CD4-positive, alpha-beta T cell treated with Interleukin-21 for 1 hour (primary cell): ENCODE data around the gene PKN2.
"Not testable (repeated sequence)": the region's sequence is repeated elsewhere in the genome, so short reads cannot be mapped to it uniquely, and the experiment has no call there.

ENCODE experiments used
- DNase-seq: peaks from one replicate; pipeline ENCODE4 v3.0.0-alpha.2; 2020

The PKN2 gene

DNA sequence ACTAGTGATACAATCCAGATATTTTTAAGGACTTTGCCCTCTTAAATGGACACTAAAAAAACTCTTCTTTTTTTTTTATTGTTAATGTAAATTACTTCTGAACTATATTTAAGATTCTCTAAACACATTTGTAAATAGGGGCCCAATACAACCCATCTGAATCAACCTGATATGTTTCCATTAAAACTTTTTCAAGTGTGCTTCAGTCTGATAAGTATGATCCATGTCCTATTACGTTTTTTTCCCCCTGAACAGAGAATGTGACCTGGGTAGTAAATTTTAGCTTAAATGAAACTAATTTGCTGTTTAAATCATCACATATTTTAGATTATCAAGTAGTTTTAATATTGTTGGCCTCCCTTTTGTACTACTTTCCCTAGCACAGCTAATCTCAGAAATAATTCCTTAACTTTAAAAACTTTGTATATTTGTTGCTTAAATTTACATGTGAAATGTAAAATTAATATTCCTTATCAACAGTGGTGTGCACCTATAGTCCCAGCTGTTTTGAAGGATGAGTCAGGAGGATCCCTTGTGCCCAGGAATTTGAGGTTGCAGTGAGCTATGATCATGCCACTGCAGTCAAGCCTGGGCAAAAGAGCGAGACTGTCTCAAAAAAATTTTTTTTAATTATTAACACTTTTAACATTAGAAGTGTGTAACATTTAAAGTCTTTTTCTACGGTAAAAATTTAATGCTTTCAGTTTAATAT lies 3.0 kb upstream of the PKN2 start:
- no peak for DNase-seq

DNA sequence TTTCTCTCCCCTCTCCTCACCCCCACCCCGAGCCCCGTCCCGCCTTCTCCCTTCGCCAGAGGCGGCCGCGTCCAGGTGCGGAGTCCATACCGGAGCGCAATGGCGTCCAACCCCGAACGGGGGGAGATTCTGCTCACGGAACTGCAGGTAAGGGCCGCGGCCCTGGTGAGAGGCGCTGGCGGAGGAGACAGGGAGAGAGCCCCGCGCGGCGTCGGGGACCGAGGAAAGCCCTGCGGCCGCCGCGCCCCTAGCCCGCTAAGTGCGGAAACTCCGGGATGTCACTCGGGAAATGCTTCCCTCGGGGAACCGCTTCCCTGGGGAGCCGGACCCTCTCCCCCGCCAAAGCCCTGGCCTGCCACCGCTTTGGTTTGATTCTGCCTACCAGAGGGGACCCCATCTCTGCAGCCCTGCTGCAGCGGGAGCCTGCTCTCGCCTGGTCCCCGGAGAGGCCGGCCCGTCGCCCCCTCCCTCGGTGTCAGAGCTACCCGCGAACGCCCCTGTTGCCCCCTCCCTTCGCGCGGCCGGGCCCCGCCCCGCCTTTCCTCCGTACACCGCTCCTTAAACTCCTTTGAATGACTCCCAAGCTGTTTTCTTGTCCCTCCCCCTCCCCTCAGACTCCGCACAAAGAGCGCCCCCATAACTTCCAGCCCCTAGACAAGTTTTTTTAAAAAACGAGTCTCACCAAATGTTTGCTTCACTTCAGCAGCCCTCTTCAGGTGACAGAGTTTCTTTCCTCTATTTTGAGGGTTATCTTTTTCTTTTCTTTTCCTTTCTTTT lies 597 bp downstream of the PKN2 start:
- peak; percentile 56 for DNase-seq

DNA sequence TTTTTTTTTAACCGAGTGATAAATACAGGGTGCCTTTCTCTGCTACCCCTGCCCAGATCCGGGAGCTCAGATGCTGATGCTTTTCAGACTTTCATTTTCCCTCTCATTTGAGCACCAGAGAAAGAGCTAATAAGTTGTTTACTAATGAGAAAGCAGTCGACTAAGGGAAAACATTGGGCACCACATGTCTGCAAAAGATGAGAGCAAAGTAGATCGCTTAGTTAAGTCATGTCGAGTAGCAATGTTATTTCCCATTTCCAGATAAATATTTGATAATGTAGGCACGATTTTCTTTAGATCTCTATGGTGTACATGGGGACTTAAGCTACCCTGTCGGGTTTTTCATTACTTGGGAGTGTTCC lies 1.2 kb downstream of the PKN2 start:
- no peak for DNase-seq

DNA sequence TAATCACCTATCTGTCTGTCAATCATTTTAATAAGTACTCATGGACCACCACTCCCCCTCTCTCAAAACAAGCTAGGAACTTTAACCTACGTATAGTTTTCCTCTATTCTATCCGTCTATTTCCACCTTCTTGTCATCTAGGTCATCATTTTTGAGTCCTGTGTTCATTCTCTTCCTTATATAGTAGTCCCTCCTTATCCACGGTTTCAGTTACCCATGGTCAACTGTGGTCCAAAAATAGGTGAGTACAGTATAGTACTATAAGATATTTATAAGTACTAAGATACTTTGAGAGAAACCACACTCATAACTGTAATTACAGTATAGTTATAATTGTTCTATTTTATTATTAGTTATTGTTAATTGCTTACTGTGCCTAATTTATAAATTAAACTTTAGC lies 7.5 kb downstream of the PKN2 start:
- no peak for DNase-seq

DNA sequence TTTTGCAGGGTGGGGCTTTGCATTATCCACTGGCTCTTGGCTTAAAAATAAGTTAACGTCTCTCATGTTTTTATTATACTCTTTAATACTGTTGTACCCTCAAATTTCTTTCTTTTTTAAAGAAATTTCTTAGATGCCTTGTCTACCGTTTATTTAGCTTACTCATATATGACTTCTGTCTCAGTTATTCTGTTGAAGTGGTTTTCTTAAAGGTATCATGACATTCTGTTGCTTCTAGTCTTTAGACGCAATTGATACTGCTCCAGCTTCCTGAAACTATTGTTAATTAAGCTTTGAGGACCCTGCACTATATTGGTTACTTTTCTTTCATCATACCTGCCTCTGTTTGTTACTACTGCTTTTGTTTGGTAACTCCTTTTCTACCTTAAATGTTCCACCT lies 11.7 kb downstream of the PKN2 start:
- no peak for DNase-seq

DNA sequence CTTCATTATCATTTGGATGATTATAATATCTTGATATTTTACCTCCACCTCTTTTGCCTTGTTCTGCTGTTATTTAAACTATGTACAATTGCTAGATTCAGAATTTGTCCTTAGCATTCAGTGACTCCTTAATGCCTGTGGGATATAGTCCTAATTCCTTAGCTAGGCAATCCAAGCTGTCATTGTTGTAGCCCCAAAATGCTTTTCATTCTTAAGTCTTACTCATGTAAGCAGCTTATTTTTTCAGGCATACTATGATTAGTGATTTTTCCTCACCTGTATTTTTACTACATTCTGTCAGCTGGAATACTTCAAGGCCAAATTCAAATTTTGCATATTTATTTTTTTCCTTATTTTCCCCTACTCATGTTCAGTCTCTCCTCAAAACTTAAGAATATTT lies 13.4 kb downstream of the PKN2 start:
- no peak for DNase-seq

DNA sequence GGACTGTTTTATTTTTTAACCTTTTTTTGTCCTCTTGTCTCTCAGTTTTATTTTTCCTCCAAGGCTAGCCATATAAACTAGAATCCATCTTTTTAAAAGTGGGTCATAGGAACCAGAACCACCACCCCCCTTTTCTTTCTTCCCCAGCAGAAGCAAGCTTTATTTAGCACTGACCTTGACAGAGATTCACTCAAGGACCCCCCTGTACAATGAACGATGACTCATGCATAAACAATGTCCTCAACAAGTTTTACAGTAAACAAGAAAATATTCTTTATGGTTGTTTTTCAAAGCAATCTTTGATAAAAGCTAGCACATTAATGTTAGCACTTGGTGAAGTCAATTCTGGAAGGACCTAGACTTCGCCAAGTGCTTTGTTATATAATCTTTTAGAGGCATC lies 14.1 kb downstream of the PKN2 start:
- no peak for DNase-seq

DNA sequence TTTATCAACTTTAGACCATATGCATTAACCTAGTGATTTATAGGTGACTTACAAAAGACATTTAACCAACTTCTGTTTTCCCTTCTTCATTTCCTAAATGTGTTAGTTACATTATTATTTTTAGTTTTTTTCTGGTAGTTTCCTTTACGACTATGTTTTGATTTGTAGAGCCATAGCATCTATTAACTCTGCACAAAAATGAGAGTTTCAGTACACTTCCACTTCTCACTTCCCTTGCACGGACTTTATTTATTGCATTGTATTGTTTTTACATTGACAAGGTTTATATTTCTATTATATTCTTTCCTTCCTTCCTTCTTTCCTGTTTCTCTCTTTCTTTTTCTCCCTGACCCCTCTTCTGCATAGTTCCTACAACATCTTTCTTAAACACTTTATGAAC lies 14.7 kb downstream of the PKN2 start:
- no peak for DNase-seq

DNA sequence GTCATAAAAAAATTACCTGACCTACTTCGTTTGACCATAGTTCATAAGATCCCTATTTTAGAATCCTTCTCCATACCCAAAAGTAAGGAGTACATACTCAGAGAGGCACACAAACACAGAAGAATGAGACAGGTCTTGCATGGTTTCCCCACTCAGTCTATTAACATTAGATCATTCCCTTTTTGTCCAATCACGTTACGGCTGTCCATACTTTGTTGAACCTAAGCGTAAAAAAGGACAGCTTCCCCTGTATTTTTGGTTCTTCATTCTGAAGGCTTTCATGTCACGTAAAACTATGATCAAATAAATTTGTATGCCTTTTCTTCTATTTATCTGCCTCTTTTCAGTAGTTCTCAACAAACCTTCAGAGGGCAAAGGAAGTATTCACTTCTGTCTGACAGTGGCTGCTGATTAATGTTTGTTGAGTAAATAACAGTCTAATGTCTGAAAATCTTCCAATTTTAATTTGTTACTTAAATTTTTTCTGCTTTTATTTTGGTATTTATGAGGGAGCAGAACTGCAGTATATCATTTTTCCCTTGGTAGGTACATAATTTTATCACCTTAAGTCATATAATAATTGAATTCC lies 16.4 kb downstream of the PKN2 start:
- no peak for DNase-seq

DNA sequence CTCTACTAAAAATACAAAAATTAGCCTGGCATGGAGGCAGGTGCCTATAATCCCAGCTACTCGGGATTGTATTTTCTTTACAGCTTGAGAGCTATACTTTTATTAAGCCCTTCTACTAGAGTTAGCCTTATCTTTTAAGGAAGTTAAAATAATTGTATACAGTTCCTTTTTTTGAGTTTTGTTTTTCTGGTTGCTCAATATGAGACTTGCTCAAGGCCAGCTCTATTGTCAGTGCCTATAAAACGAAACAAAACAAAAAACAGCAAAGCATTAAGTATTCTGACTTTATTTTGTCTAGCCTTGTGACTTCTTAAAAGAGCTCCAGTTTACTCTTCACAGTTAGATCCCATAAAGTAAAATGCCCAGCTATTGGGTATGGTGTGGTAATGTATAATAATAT lies 17.2 kb downstream of the PKN2 start:
- DNase-seq: no peak

DNA sequence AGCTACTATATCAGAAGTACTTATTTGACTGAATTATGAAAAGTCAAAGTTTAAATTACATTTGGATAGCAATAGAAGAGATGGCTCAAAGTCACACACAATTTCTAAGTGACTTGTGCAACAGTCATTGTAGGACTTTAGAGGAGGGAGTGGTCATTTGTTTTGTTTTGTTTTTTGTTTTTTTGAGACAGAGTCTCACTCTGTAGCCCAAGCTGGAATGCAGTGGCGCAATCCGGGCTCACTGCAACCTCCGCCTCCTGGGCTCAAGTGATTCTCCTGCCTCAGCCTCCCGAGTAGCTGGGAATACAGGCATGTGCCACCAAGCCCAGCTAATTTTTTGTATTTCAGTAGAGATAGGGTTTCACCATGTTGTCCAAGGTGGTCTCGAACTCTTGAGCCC lies 17.7 kb downstream of the PKN2 start:
- DNase-seq: not testable (repeated sequence)

DNA sequence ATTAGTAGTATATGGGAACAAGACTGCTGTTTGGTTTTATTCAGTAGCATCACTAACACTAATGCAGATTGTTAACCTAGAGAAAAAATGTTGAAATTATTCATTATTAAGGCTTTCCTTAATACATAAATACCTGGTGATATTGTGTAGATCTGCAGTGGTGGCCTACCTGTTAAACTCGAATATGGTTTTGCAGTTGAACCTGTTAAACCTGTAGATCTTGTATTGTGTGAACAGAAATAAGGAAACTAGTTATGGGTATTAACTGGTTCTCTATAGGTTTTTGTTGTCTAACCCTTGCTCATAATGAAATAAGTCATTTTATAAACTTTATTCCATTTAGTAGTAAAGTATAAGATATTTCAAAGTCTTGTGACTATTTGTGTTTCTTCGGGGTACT lies 23.9 kb downstream of the PKN2 start:
- DNase-seq: no peak

DNA sequence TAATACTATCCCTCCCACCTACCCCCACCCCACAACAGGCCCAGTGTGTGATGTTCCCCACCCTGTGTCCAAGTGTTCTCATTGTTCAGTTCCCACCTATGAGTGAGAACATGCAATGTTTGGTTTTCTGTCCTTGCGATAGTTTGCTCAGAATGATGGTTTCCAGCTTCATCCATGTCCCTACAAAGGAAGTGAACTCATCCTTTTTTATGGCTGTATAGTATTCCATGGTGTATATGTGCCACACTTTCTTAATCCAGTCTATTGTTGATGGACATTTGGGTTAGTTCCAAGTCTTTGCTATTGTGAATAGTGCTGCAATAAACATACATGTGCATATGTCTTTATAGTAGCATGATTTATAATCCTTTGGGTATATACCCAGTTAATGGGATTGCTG lies 28.8 kb downstream of the PKN2 start:
- DNase-seq: not testable (repeated sequence)

DNA sequence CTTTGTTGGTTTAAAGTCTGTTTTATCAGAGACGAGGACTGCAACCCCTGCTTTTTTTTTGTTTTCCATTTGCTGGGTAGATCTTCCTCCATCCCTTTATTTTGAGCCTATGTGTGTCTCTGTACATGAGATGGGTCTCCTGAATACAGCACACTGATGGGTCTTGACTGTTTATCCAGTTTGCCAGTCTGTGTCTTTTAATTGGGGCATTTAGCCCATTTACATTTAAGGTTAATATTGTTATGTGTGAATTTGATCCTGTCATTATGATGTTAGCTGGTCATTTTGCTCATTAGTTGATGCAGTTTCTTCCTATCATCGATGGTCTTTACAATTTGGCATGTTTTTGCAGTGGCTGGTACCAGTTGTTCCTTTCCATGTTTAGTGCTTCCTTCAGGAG lies 32.5 kb downstream of the PKN2 start:
- not testable (repeated sequence) for DNase-seq

DNA sequence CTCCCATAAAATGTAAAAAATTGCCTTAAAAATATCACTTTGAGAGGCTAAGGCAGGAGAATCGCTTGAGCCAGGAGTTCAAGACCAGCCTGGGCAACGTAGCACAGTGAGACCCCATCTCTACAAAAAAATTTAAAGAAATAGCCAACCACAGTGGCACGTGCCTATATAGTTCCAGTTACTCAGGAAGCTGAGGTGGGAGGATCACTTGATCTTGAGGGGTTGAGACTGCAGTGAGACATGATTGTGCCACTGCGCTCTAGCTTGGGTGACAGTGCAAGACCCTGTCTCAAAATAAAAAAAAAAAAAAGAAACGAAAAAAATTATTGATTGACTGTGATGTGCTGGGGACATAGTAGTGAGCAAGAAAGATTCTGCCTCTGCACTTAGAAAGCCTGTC lies 38.4 kb downstream of the PKN2 start:
- no peak for DNase-seq

DNA sequence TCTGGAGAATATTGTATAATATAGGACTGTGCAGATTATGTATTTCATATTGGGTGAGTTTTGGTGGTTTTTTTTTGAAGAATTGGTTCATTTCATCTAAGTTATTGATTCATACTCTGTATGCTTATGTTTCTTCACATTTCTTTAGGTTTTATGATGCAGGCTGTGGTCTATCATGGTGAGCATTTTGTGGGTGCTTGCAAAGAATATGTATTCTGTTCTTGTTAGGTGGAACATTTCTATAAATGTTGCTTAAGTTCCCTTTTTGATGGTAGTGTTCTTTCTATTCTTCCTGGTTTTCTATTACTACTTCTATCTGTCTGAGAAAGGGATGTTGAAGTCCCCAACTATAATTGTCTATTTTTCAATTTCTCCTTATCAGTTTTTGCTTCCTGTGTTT lies 42.6 kb downstream of the PKN2 start:
- no peak for DNase-seq

DNA sequence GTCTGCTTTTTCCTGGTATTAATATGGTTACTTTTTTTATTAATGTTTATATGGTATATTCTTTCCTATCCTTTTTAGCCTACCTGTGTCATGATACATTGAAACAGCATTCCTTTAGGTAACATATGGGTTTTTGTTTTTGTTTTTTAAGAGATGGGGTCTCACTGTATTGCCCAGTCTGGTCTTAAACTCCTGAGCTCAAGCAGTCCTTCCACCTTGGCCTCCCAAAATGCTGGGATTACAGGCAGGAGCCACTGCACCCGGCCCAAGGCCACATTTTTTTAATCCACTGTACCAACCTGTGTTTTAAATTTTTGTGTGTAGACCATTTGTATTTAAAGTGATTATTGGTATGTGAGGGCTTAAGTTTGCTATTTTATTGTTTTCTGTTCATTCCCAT lies 43.1 kb downstream of the PKN2 start:
- no peak for DNase-seq

DNA sequence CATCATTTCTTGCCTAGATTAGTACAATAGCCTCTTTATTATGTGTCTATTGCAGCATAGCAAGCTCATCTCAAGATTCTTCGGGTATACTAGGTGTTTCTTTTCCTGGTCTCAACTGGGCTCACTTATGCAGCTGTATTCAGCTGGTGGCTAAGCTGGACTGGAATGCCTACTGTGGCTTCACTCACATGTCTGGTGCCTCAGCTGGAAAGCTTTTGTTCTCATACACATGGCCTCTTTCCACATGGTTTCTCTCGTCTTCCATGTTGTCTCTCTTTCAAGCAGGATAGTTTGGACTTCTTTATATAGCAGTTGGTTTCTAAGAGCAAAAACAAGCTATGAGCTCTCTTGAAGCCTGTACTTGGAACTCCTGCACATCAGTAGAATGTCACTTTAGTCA lies 45.2 kb downstream of the PKN2 start:
- DNase-seq: no peak

DNA sequence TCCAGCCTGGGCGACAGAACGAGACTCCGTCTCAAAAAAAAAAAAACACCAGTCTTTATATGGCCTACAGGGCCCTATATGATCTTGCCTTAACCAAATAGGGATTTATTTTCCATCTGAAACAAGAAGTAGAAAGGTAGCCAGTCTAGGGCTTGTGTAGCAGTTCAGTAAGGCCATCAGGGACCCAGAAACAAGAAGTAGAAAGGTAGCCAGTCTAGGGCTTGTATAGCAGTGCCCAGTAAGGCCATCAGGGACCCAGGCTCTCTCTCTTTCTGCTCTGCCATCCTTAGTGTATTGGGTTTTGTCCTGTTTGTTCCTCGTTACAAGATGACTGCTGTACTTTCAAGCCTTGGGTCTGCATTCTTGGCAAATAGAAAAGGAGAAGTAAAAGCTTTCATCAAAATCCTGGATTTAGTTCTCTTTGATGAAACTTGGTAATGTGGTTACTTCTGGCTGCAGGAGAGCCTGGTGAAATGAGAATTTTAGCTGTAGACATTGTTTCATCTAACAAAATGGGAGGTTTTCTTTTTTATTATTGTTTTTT lies 46.1 kb downstream of the PKN2 start:
- DNase-seq: no peak

DNA sequence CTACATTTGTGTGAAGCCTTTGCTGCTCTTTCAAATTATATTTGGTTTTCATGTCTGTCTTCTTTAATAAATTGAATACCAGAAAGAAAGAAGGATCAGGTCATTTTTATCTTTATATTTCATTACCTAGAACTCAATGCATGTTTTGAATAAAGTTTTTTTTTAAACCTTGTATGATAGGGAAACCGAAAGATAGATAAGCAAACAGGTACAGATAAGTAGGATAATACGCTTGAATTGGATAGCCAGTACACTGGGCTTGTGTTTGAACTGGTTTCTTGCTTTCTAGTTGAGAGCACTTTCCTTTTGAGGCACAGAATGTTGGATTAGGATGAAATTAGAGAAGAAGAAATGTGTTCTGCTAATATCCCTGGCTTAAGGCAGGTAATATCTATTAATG lies 46.9 kb downstream of the PKN2 start:
- no peak for DNase-seq

DNA sequence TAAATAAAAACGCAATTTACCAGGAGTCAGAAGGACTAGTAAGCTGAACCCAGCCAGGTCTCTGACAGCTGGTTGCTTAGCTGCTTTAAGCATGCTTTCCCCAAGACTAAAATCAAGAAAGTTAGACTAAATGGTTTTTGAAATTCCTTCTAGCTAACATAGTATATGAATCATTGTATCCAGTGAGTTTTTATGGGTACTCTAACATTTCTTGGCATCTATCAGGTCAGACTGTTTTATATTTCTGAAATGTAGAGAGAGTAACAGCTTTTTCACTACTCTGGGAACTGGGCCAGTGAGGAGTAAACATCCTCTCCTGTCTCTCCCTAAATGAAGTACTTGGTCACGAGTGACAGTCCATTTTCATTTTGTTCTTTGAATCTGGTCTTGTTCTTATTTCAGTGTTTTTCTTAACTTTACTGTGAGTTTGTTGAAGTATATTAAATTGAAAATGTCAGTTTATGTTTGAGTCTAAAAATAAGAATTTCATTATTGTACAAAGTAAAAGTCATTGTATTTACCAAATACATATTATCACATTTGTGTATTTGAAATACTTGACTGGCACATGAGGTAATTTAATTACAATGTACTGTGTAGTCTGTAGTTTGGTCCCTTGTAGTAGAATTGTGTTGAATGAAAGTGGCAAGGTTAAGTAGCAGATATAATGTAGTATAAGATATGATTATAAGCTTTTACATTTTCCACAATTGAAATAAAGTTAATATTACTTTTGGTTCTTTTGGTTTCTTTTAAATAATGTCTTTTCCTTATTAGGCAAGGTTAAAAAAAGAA lies 47.6 kb downstream of the PKN2 start:
- no peak for DNase-seq

DNA sequence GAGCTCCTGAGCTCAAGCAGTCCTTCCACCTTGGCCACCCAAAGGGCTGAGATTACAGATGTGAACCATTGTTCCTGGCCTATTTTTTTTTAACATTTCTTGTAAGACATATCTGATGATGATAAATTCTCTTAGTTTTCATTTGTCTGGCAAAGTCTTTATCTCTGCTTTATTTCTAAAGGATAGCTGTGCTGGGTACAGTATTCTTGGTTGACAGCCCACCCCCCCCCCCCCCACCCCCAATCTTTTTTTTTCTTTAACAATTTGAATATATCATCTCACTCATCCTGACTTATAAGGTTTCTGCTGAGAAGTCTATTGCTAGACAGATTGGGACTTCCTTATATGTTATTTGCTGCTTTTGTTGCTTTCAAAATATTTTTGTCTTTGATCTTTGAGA lies 51.3 kb downstream of the PKN2 start:
- DNase-seq: no peak

DNA sequence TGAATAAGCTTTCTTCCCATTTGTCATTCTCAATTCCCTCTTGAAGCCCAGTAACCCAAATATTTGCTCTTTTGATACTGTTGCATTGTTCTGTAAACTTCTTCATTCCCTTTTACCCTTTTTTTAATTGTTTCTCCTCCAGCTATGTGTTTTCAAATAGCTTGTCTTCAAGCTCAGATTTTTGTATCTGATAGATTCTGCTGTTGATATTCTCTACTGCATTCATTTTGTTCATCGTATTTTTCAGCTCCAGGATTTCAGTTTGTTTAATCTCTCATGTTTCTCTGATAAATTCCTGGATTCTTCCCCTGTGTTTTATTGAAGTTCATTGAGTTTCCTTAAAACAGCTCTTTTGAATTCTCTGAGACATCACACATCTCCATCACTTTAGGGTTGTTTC lies 51.8 kb downstream of the PKN2 start:
- no peak for DNase-seq
